ENCODE results near the gene ABLIM2. TPM values are rescaled to one million over a fixed set of nuclear protein-coding genes. Genes with fewer than 3 reads are reported as not detected.

The ABLIM2 gene
- total RNA-seq, 2 donors from 2014 or later: 0.34 to 0.60 TPM

GRCh38 chr4:8165374-8165896 lies 6.8 kb upstream of the ABLIM2 start:
- Mint-ChIP-seq H3K27me3 (ENCODE audit: low read depth) (peaks cover 7% of the 10 kb centered on the region), H3K36me3 (ENCODE audit: insufficient read depth in 2 of 2) (no peaks in the 10 kb centered on the region), H3K4me1 (ENCODE audit: low read depth) (no peaks in the 10 kb centered on the region), H3K27ac (no peak overlapping the region), H3K9me3 (peaks cover 3 to 6% of the 10 kb centered on the region in 2 donors), H3K4me3 (no peak overlapping the region)
- DNase-seq (no peak), ATAC-seq (replicated peaks in 1 of 2) (no peak)

- ATAC-seq (replicated peaks in 1 of 2) (no peak), DNase-seq (no peak)
- Mint-ChIP-seq H3K9me3 (peaks cover 3 to 6% of the 10 kb centered on the region in 2 donors), H3K4me3 (no peak overlapping the region), H3K27me3 (ENCODE audit: low read depth) (peaks cover 7% of the 10 kb centered on the region), H3K4me1 (ENCODE audit: low read depth) (no peaks in the 10 kb centered on the region), H3K27ac (no peak overlapping the region), H3K36me3 (ENCODE audit: insufficient read depth in 2 of 2) (no peaks in the 10 kb centered on the region)
These were observed 6.1 kb upstream of the ABLIM2 start for GRCh38 chr4:8164687-8165086.

GRCh38 chr4:8164194-8164565 lies 5.6 kb upstream of the ABLIM2 start:
- H3K27ac Mint-ChIP-seq: no peak overlapping the region
- no peak for DNase-seq
- no peak overlapping the region for H3K4me3 Mint-ChIP-seq
- H3K9me3 Mint-ChIP-seq: peaks cover 3 to 6% of the 10 kb centered on the region in 2 donors
- no peaks in the 10 kb centered on the region for H3K36me3 Mint-ChIP-seq (ENCODE audit: insufficient read depth in 2 of 2)
- peaks cover 7% of the 10 kb centered on the region for H3K27me3 Mint-ChIP-seq (ENCODE audit: low read depth)
- peaks cover under 1% of the 10 kb centered on the region for H3K4me1 Mint-ChIP-seq (ENCODE audit: low read depth)
- ATAC-seq (replicated peaks in 1 of 2): no peak

DNA sequence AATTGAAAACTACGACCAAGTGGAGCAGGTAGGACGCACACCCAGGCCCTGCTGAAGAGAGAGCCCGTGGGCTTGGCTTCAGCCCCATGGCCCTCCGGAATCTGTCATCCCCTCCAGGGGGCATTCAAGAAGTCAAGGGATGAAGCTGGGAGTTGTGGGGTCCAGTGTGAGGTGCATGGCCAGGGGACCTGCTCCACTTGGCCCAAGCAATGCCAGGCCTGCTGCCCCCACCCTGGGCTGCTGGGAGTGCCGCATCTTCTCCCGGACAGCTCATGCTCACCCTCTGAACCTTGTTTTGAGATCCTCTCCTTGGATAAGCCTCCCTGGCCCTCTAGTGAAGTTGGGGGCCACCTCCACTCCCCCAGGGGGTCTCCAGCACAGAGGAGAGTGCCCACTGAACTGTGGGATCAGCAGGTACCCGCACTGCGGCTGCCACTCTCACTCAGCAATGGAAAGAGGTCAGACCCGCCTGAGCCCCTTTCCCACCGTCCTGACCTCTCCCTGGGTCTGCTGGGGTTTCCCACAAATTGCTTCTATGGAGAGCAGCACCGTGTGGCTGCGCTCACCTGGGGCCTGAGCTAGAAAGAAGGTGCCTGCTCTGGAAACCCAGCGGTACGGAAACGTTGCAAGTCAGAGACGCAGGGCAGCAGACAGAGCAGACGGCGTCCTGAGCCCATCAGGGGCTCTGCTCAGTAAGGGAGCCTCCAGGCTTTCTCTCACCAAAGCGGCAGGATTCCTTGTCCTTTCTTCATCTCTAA lies 5.0 kb upstream of the ABLIM2 start:
- H3K4me3 Mint-ChIP-seq: no peak overlapping the region
- no peak for DNase-seq
- ATAC-seq (replicated peaks in 1 of 2): no peak
- H3K27ac Mint-ChIP-seq: no peak overlapping the region
- H3K27me3 Mint-ChIP-seq (ENCODE audit: low read depth): peaks cover 7% of the 10 kb centered on the region
- no peaks in the 10 kb centered on the region for H3K36me3 Mint-ChIP-seq (ENCODE audit: insufficient read depth in 2 of 2)
- H3K4me1 Mint-ChIP-seq (ENCODE audit: low read depth): peaks cover 4% of the 10 kb centered on the region
- peaks cover 3% of the 10 kb centered on the region in 2 donors for H3K9me3 Mint-ChIP-seq

GRCh38 chr4:8163026-8163425 lies 4.4 kb upstream of the ABLIM2 start:
- DNase-seq (no peak), ATAC-seq (replicated peaks in 1 of 2) (no peak)
- peaks cover 7% of the 10 kb centered on the region for H3K27me3 Mint-ChIP-seq (ENCODE audit: low read depth)
- peaks cover 4% of the 10 kb centered on the region for H3K4me1 Mint-ChIP-seq (ENCODE audit: low read depth)
- peaks cover 0 to 3% of the 10 kb centered on the region in 2 donors for H3K9me3 Mint-ChIP-seq
- H3K4me3 Mint-ChIP-seq: no peak overlapping the region
- H3K36me3 Mint-ChIP-seq (ENCODE audit: insufficient read depth in 2 of 2): no peaks in the 10 kb centered on the region
- H3K27ac Mint-ChIP-seq: no peak overlapping the region

- Mint-ChIP-seq H3K9me3 (peaks cover 0 to 3% of the 10 kb centered on the region in 2 donors), H3K4me1 (ENCODE audit: low read depth) (peaks cover 4% of the 10 kb centered on the region), H3K27ac (no peak overlapping the region), H3K27me3 (ENCODE audit: low read depth) (peaks cover 8% of the 10 kb centered on the region), H3K36me3 (ENCODE audit: insufficient read depth in 2 of 2) (no peaks in the 10 kb centered on the region), H3K4me3 (no peak overlapping the region)
- ATAC-seq (replicated peaks in 1 of 2) (no peak), DNase-seq (no peak)
These were observed 4.0 kb upstream of the ABLIM2 start for GRCh38 chr4:8162625-8163024.

GRCh38 chr4:8160572-8160971 lies 2.0 kb upstream of the ABLIM2 start:
- Mint-ChIP-seq H3K27me3 (ENCODE audit: low read depth) (peaks cover 7% of the 10 kb centered on the region), H3K4me3 (peak overlapping the region in 1 of 2 donors; percentile 61), H3K4me1 (ENCODE audit: low read depth) (peaks cover 4% of the 10 kb centered on the region), H3K9me3 (no peaks in the 10 kb centered on the region), H3K27ac (no peak overlapping the region), H3K36me3 (ENCODE audit: insufficient read depth in 2 of 2) (no peaks in the 10 kb centered on the region)
- ATAC-seq (replicated peaks in 1 of 2): no peak
- no peak for DNase-seq

DNA sequence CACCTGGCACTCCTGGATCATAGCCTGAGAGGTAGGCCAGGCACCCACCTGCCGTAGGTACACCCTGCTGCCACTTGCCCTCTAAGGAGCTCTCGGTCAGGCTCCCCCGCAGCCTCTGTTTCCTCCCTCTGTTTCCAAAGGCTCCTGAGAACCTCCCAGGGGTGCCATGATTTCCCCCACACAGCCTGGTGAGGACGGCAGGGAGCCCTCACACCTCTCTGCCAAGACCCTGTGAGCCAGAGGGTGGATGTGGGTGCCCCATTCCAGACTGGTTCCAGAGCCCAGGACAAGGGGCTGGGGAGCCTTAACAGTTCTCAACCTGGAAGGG lies 1.6 kb upstream of the ABLIM2 start:
- Mint-ChIP-seq H3K9me3 (no peaks in the 10 kb centered on the region), H3K4me1 (ENCODE audit: low read depth) (peaks cover 4% of the 10 kb centered on the region), H3K36me3 (ENCODE audit: insufficient read depth in 2 of 2) (no peaks in the 10 kb centered on the region), H3K4me3 (peak overlapping the region; percentile 61 to 96), H3K27me3 (ENCODE audit: low read depth) (peaks cover 7% of the 10 kb centered on the region), H3K27ac (no peak overlapping the region)
- DNase-seq (no peak), ATAC-seq (replicated peaks in 1 of 2) (no peak)

GRCh38 chr4:8159537-8160232 lies 1.1 kb upstream of the ABLIM2 start:
- Mint-ChIP-seq H3K36me3 (ENCODE audit: insufficient read depth in 2 of 2) (no peaks in the 10 kb centered on the region), H3K4me1 (ENCODE audit: low read depth) (peaks cover 4% of the 10 kb centered on the region), H3K27ac (no peak overlapping the region), H3K27me3 (ENCODE audit: low read depth) (peaks cover 7% of the 10 kb centered on the region), H3K9me3 (no peaks in the 10 kb centered on the region), H3K4me3 (peak overlapping the region; percentile 61 to 96)
- ATAC-seq (replicated peaks in 1 of 2) (no peak), DNase-seq (no peak)

DNA sequence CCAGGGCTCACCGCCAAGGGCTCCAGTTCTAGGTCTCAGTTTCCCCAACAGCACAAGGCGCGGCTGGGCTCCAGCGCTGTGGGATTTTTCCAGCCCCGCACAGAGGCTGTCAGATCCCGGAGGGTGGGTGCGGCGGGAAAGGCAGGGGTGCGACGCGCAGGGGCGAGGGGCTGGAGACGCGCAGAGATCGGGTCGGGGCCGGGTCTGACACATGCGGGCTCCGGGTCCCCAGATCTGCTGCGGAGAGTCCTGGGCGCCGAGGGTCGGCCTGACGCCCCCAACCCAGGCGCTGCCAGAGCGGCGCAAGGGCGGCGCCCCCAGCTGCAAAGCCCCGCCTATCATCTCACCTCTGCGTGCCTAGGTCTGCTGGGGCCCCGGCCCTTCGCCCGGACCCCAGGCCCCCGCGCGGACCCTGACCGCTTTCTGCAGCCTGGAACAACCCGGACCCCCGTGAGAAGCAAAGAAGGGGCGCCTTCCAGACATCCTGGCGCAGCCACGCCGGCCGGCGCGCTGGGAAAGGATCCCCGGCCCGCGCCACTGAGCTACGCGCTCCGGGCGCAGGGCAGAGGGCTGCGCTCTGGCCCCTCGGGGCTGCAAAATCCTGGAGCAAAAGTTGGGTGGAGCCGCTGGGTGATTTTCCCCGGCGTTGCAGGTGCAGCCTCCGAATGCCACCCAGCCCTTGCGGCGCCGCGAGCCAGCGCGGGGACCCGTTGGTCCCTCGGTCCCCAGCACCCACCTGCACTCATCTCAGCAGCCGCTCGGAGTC lies 486 bp downstream of the ABLIM2 start:
- Mint-ChIP-seq H3K27ac (no peak overlapping the region), H3K9me3 (no peaks in the 10 kb centered on the region), H3K36me3 (ENCODE audit: insufficient read depth in 2 of 2) (no peaks in the 10 kb centered on the region), H3K27me3 (ENCODE audit: low read depth) (peaks cover 7% of the 10 kb centered on the region), H3K4me1 (ENCODE audit: low read depth) (peaks cover 4% of the 10 kb centered on the region), H3K4me3 (peak overlapping the region; percentile 64 to 96)
- ATAC-seq (replicated peaks in 1 of 2): peak; percentile 0 to 11
- peak in 1 of 2 donors; percentile 6 for DNase-seq

DNA sequence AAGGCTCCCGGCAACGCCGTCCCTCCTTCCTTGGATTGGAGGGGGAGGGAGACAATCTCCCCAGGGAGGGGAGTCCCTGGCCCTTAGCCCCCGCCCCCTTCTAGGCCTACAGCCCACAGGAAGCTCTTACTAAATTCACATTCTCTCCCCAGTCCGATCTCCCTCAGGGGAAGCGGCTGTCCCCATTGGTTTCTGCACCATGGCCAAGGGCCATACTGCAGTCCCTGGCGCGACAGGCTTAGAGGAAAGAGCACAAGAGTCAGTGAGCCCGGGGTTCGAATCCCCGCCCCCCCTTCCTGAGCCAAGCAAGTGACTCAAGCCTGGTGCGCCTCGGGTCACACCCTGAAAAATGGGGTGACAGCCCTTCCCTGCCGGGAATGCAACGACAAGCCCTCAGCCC lies 1.1 kb downstream of the ABLIM2 start:
- no peak for DNase-seq
- Mint-ChIP-seq H3K4me3 (peak overlapping the region; percentile 52 to 54), H3K36me3 (ENCODE audit: insufficient read depth in 2 of 2) (no peaks in the 10 kb centered on the region), H3K27me3 (ENCODE audit: low read depth) (peaks cover 7% of the 10 kb centered on the region), H3K27ac (no peak overlapping the region), H3K9me3 (no peaks in the 10 kb centered on the region), H3K4me1 (ENCODE audit: low read depth) (peaks cover 4% of the 10 kb centered on the region)
- ATAC-seq (replicated peaks in 1 of 2): no peak

DNA sequence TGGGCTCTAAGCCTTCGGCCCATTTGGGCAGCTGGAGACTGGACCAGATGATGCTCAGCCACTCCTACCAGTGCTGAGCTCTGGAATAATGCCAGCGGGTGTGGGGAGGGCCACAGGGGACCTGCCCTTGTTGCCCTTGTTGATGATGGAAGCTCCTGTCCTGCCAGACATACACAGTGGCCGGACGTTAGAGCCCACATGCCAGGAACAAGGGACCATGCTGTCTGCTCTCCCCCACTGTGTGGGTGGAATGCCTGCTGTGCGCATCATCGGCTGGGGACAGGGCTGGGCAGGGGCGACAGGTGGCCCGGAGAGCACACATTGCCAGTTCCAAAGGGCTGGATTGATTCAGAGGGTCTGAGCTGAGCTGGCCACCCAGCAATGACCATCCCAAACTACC lies 2.0 kb downstream of the ABLIM2 start:
- Mint-ChIP-seq H3K27ac (no peak overlapping the region), H3K9me3 (no peaks in the 10 kb centered on the region), H3K4me3 (no peak overlapping the region), H3K36me3 (ENCODE audit: insufficient read depth in 2 of 2) (no peaks in the 10 kb centered on the region), H3K27me3 (ENCODE audit: low read depth) (peaks cover 7% of the 10 kb centered on the region), H3K4me1 (ENCODE audit: low read depth) (peaks cover 4% of the 10 kb centered on the region)
- DNase-seq (no peak), ATAC-seq (replicated peaks in 1 of 2) (no peak)

Data from activated T-cell treated with anti-CD3 and anti-CD28 coated beads, Interleukin-2, amount 50 U/mL, for 72 hours (primary cell).